Measurements from ENCODE around the gene SCAF4. TPM values are rescaled to one million over a fixed set of nuclear protein-coding genes. Genes with fewer than 3 reads are reported as not detected.

SCAF4 gene
- polyA plus RNA-seq, 2 of the 4 experiments (the other 2 are of a cell fraction) = 10.4 to 16.6 TPM

GRCh38 chr21:31687108-31687507 lies 44.8 kb downstream of the SCAF4 start:
- H3K9me3 ChIP-seq = no peaks in the 10 kb centered on the region
- WGBS (ENCODE audit: missing lambda C conversion rate) = 93% methylated on average over 2 of the region's 2 CpGs
- ChIA-PET CTCF (no interaction called here), POLR2A (no interaction called here)
- ATAC-seq = no peak
- no peak overlapping the region for H3K27ac ChIP-seq
- H3K4me3 ChIP-seq = no peak overlapping the region
- no peak for FAIRE-seq
- TF ChIP-seq ZC3H11A (IDR thresholded peaks at IDR 0.05) (no peak), ZNF302 (CRISPR knock-in tag; IDR thresholded peaks at IDR 0.05) (no peak), ZSCAN20 (CRISPR knock-in tag; IDR thresholded peaks at IDR 0.05) (no peak), HMGXB4 (CRISPR knock-in tag; IDR thresholded peaks at IDR 0.05; ENCODE audit: borderline replicate concordance) (no peak), JUNB (IDR thresholded peaks at IDR 0.05) (no peak), MAFK (IDR thresholded peaks at IDR 0.05; ENCODE audit: partially characterized antibody) (no peak), JUN (IDR thresholded peaks at IDR 0.05) (no peak), TP53 (CRISPR knock-in tag; IDR thresholded peaks at IDR 0.05) (no peak)
- H3K4me1 ChIP-seq = no peaks in the 10 kb centered on the region
- no peak overlapping the region for H3K4me2 ChIP-seq
- DNase-seq (ENCODE audit: low read depth in 1 of 2, low spot score in 1 of 2) = no peak

GRCh38 chr21:31686272-31686915 lies 45.5 kb downstream of the SCAF4 start:
- H3K4me3 ChIP-seq = no peak overlapping the region
- ChIA-PET CTCF (interaction anchor here (1.0 kb wide), 1 partner anchor 915 kb away, joined by 6 read pairs; no protein-coding TSS in a partner anchor), POLR2A (no interaction called here)
- DNase-seq (ENCODE audit: low read depth in 1 of 2, low spot score in 1 of 2) (no peak), FAIRE-seq (no peak), ATAC-seq (no peak)
- no peak overlapping the region for H3K4me2 ChIP-seq
- no peaks in the 10 kb centered on the region for H3K4me1 ChIP-seq
- no peaks in the 10 kb centered on the region for H3K9me3 ChIP-seq
- 94% methylated on average over 5 of the region's 7 CpGs for WGBS (ENCODE audit: missing lambda C conversion rate)
- no peak overlapping the region for H3K27ac ChIP-seq
- TF ChIP-seq MAX (IDR thresholded peaks at IDR 0.05) (no peak), POLR2A (IDR thresholded peaks at IDR 0.05; ENCODE audit: low read length) (no peak), HDAC2 (IDR thresholded peaks at IDR 0.05) (no peak), KDM1A (IDR thresholded peaks at IDR 0.05; ENCODE audit: low read depth) (no peak), EP300 (IDR thresholded peaks at IDR 0.05) (no peak), NFE2L2 (conservative IDR thresholded peaks at IDR 0.05; ENCODE audit: low read length) (no peak), RARB (CRISPR knock-in tag; IDR thresholded peaks at IDR 0.05) (no peak), MYC (IDR thresholded peaks at IDR 0.05; ENCODE audit: borderline replicate concordance, low read length) (no peak), HES2 (IDR thresholded peaks at IDR 0.05) (no peak), ZSCAN20 (CRISPR knock-in tag; IDR thresholded peaks at IDR 0.05) (no peak), ZNF302 (CRISPR knock-in tag; IDR thresholded peaks at IDR 0.05) (no peak), SREBF2 (IDR thresholded peaks at IDR 0.05) (no peak), KDM5A (IDR thresholded peaks at IDR 0.05) (no peak), ZC3H11A (IDR thresholded peaks at IDR 0.05) (no peak), CTCF (IDR thresholded peaks at IDR 0.05) (no peak)

- DNase-seq (ENCODE audit: low read depth in 1 of 2, low spot score in 1 of 2) = no peak
- POLR2A ChIA-PET = interaction anchor here (0.6 kb wide), 1 partner anchor 434 kb away, joined by 5 read pairs; no protein-coding TSS in a partner anchor
- CTCF ChIA-PET = no interaction called here
- no peak overlapping the region for H3K4me3 ChIP-seq
- H3K27ac ChIP-seq = no peak overlapping the region
- WGBS (ENCODE audit: missing lambda C conversion rate) = 91% methylated on average over 7 of the region's 7 CpGs
- H3K4me1 ChIP-seq = no peaks in the 10 kb centered on the region
- H3K9me3 ChIP-seq = no peaks in the 10 kb centered on the region
- ATAC-seq = no peak
- TF ChIP-seq ZNF302 (CRISPR knock-in tag; IDR thresholded peaks at IDR 0.05) = no peak
- no peak for FAIRE-seq
- H3K4me2 ChIP-seq = no peak overlapping the region
Measured at GRCh38 chr21:31684918-31685317, 47.0 kb downstream of the SCAF4 start.

Data from A549 (cell line).